NCI-H2081 (cell line): ENCODE data around the gene EFNB1.

Experiments used
- DNase-seq, 2 experiments: peaks; one replicate each; lab custom pipeline; 2025; lab: John Stamatoyannopoulos, UW

EFNB1 gene

GRCh38 chrX:68843992-68844391 lies 15.2 kb downstream of the EFNB1 start:
- no peak for DNase-seq

- no peak for DNase-seq
Measured at GRCh38 chrX:68844581-68844980, 15.8 kb downstream of the EFNB1 start.

GRCh38 chrX:68846536-68846935 lies 17.7 kb downstream of the EFNB1 start:
- DNase-seq, result no peak

GRCh38 chrX:68847172-68847571 lies 18.4 kb downstream of the EFNB1 start:
- DNase-seq, result no peak

GRCh38 chrX:68848189-68848940 lies 19.5 kb downstream of the EFNB1 start:
- no peak for DNase-seq

- no peak for DNase-seq
Measured at GRCh38 chrX:68851082-68851481, 22.3 kb downstream of the EFNB1 start.

- DNase-seq, result no peak
Measured at GRCh38 chrX:68852046-68852445, 23.2 kb downstream of the EFNB1 start.

GRCh38 chrX:68853665-68854251 lies 24.9 kb downstream of the EFNB1 start:
- DNase-seq, result no peak

GRCh38 chrX:68865300-68865699 lies 36.5 kb downstream of the EFNB1 start:
- no peak for DNase-seq

GRCh38 chrX:68865926-68866325 lies 37.1 kb downstream of the EFNB1 start:
- no peak for DNase-seq

GRCh38 chrX:68867458-68868112 lies 38.8 kb downstream of the EFNB1 start:
- DNase-seq, result no peak

- no peak for DNase-seq
Measured at GRCh38 chrX:68868316-68868715, 39.5 kb downstream of the EFNB1 start.

GRCh38 chrX:68868902-68869800 lies 40.3 kb downstream of the EFNB1 start:
- no peak for DNase-seq

- DNase-seq, result no peak
Measured at GRCh38 chrX:68870357-68870756, 41.5 kb downstream of the EFNB1 start.

GRCh38 chrX:68872171-68872570 lies 43.4 kb downstream of the EFNB1 start:
- no peak for DNase-seq

- no peak for DNase-seq
Measured at GRCh38 chrX:68874076-68874475, 45.3 kb downstream of the EFNB1 start.

GRCh38 chrX:68876731-68877130 lies 47.9 kb downstream of the EFNB1 start:
- DNase-seq, result no peak

- DNase-seq, result no peak
Measured at GRCh38 chrX:68877606-68878005, 48.8 kb downstream of the EFNB1 start.

- peak in 1 of 2 experiments; percentile 35 for DNase-seq
Measured at GRCh38 chrX:68878977-68879645, 50.3 kb downstream of the EFNB1 start.

GRCh38 chrX:68880846-68881552 lies 52.2 kb downstream of the EFNB1 start:
- DNase-seq, result no peak

GRCh38 chrX:68881911-68882310 lies 53.1 kb downstream of the EFNB1 start:
- no peak for DNase-seq
